Upper lobe of left lung (tissue), 6 donors: Measurements from ENCODE around the gene SYMPK. TPM values are rescaled to one million over a fixed set of nuclear protein-coding genes. Genes with fewer than 3 reads are reported as not detected.

Experiments
- ATAC-seq, 2 donors: fragments of 200-7000 bp; cut with Tn5 transposase; one replicate each; pipeline ENCODE4 v1.9.1; 2022; ENCODE audit warnings: mild to moderate bottlenecking in 2 of 2, moderate library complexity in 2 of 2; ENCODE audit not compliant: low FRiP score in 2 of 2
- DNase-seq, 2 donors: peaks; one replicate each; pipeline ENCODE4 v3.0.0-alpha.2; 2019 to 2020
- H3K27ac ChIP-seq, 4 donors: fragments of 200-600 bp; sonication (generic); one replicate each; pipeline ENCODE4 v1.5.1; 2016 to 2019
- H3K27me3 ChIP-seq, 4 donors: fragments of 200-600 bp; sonication (generic); one replicate each; pipeline ENCODE4 v1.5.1; 2017 to 2019
- H3K36me3 ChIP-seq, 4 donors: fragments of 200-600 bp; sonication (generic); one replicate each; pipeline ENCODE4 v1.5.1; 2016 to 2019
- H3K4me1 ChIP-seq, 4 donors: fragments of 200-600 bp; sonication (generic); one replicate each; pipeline ENCODE4 v1.5.1; 2018 to 2019
- H3K4me3 ChIP-seq, 4 donors: fragments of 200-600 bp; sonication (generic); one replicate each; pipeline ENCODE4 v1.5.1; 2017 to 2019; ENCODE audit warnings: mild to moderate bottlenecking in 2 of 4, moderate library complexity in 1 of 4
- H3K9me3 ChIP-seq, 4 donors: fragments of 200-600 bp; sonication (generic); one replicate each; pipeline ENCODE4 v1.5.1; 2018 to 2019
- EP300 ChIP-seq, 4 donors: sonication (generic); formaldehyde crosslinking; IDR thresholded peaks; one replicate each; pipeline ENCODE4 v1.5.1; 2017; ENCODE audit warnings: antibody characterized with exemption in 4 of 4, control low read depth in 2 of 4
- POLR2A ChIP-seq, 4 donors: fragments of 450-650 bp; IDR thresholded peaks; one replicate each; pipeline ENCODE4 v1.5.1; 2016 to 2017; ENCODE audit warnings: antibody characterized with exemption in 4 of 4, mild to moderate bottlenecking in 2 of 4
- POLR2AphosphoS5 ChIP-seq, 2 donors: sonication (generic); formaldehyde crosslinking; IDR thresholded peaks; one replicate each; pipeline ENCODE4 v1.5.1; 2017; ENCODE audit warnings: antibody characterized with exemption in 2 of 2
- WGBS, 2 donors: methylation state at CpG; one replicate each; pipeline ENCODE4 v1.1.5; 2017 to 2018; 5-methylcytosine and 5-hydroxymethylcytosine counted together
- total RNA-seq, 6 donors: library from RNA; depleted of rRNA in 4 of 6; stranded (reverse); fragments of >200 nt in 4 of 6; gene quantifications; one replicate each; pipeline versions ENCODE4 v1.1.0 to v1.2.1, GENCODE V29; 2016 to 2021
- TF ChIP-seq, protein P1 (sequence below), 6 experiments: fragments of 450-650 bp in 4 of 6; fragments of 200-600 bp in 2 of 6; sonication (generic) in 2 of 6; IDR thresholded peaks; one replicate each; pipeline ENCODE4 v1.5.1; 2016 to 2019; ENCODE audit warnings: antibody characterized with exemption in 6 of 6
- donor health status: DM: no; HTN: no; CAD: no; lungs with moderate emphysema.
- donor health status: DM: no; HTN: yes; CAD: no; lungs with severe emphysema.

The SYMPK gene
- total RNA-seq, 6 donors from 2014 or later, result 35.0 to 345 (median 76.0) TPM

DNA sequence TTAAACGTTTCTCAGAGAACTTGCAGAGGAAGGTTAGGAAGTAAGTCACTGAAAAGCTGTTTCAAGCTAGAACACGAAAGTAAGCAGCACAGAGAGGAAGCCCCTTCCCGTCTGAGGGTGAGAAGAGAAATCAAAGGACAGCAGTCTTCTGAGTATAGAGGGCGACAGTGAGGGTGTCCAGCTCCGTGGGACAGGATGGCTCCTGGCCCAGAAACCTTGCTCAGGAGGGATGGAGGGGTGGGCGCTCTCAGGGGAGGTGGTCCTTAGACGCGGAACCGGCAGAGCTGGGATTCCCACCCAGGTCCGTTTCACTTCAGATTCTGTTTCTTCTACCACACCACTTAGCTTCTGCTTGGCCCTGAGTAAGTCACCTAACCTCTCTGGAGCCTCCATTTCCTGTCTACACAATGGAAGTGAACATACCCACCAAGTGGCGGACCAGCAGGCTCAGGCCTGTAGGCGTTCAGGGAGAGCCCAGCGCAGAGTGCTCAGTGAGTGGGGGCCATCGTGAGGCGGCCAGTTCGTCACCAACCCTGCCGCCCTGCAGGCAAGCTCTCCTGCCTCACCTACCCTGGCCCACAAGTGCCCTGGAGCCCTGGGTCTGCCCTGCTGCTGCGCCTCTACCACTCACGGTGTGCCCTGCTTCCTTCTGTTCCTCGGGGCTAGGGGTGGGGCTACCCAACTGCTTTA is 42.4 kb downstream of the SYMPK start:
- peaks cover 0 to 12% (median 2%) of the 10 kb centered on the region in 4 donors for H3K4me1 ChIP-seq
- H3K27ac ChIP-seq, result no peak overlapping the region
- H3K27me3 ChIP-seq, result no peaks in the 10 kb centered on the region
- 79 to 84% methylated on average over 16 to 20 of the region's 20 CpGs for WGBS, 2 donors
- no peak for ATAC-seq
- H3K9me3 ChIP-seq, result no peaks in the 10 kb centered on the region
- peaks cover 5 to 69% (median 52%) of the 10 kb centered on the region in 4 donors for H3K36me3 ChIP-seq
- DNase-seq, result peak in 1 of 2 donors; percentile 55
- no peak overlapping the region for H3K4me3 ChIP-seq
- TF ChIP-seq POLR2AphosphoS5 (IDR thresholded peaks at IDR 0.05), result no peak
- no peak for TF ChIP-seq POLR2A (IDR thresholded peaks at IDR 0.05)
- TF ChIP-seq, protein P1, sequence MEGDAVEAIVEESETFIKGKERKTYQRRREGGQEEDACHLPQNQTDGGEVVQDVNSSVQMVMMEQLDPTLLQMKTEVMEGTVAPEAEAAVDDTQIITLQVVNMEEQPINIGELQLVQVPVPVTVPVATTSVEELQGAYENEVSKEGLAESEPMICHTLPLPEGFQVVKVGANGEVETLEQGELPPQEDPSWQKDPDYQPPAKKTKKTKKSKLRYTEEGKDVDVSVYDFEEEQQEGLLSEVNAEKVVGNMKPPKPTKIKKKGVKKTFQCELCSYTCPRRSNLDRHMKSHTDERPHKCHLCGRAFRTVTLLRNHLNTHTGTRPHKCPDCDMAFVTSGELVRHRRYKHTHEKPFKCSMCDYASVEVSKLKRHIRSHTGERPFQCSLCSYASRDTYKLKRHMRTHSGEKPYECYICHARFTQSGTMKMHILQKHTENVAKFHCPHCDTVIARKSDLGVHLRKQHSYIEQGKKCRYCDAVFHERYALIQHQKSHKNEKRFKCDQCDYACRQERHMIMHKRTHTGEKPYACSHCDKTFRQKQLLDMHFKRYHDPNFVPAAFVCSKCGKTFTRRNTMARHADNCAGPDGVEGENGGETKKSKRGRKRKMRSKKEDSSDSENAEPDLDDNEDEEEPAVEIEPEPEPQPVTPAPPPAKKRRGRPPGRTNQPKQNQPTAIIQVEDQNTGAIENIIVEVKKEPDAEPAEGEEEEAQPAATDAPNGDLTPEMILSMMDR (IDR thresholded peaks at IDR 0.05), result no peak
- TF ChIP-seq EP300 (IDR thresholded peaks at IDR 0.05), result no peak

- DNase-seq (peak in 1 of 2 donors; percentile 68), ATAC-seq (no peak)
- 91 to 95% methylated on average over 5 to 6 of the region's 6 CpGs for WGBS, 2 donors
- TF ChIP-seq POLR2A (IDR thresholded peaks at IDR 0.05) (no peak), EP300 (IDR thresholded peaks at IDR 0.05) (no peak), POLR2AphosphoS5 (IDR thresholded peaks at IDR 0.05) (no peak)
- TF ChIP-seq, protein P1 (IDR thresholded peaks at IDR 0.05), result no peak
- Histone ChIP-seq H3K27ac (no peak overlapping the region), H3K4me1 (peaks cover 0 to 16% (median 2%) of the 10 kb centered on the region in 4 donors), H3K9me3 (no peaks in the 10 kb centered on the region), H3K36me3 (peaks cover under 1 to 61% (median 44%) of the 10 kb centered on the region in 4 donors), H3K4me3 (no peak overlapping the region), H3K27me3 (no peaks in the 10 kb centered on the region)
Observed at GRCh38 chr19:45819769-45820168, 43.2 kb downstream of the SYMPK start.

DNA sequence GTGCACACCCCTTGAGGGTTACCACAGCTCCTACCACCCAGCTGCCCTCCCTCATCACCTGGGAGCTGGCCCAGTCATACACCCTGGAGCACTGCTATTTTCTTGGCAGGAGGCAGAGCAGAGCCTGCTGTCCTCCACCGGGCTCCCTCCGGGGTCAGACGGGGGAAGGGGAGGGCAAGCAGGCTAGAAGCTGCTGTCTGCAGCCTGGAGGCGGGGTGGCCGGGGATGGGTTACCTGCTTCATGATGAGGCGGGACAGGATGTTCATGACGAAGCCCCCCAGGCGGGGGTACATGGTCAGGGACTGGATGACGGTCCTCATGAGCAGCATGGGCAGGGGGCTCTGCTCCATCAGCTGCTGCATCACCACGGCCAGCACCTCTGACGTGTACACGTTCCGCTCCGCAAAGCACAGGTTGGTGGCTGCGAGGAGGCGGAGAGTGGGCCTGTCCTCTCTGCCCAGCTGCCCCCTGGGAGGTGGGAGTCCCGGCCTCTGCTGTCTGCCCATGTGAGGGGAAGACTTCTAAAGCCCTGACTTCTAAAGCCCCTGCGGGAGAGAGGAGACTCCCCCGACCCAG is 45.1 kb downstream of the SYMPK start:
- H3K4me3 ChIP-seq, result no peak overlapping the region
- H3K9me3 ChIP-seq, result no peaks in the 10 kb centered on the region
- DNase-seq, result peak in 1 of 2 donors; percentile 51
- H3K27me3 ChIP-seq, result no peaks in the 10 kb centered on the region
- peaks cover 0 to 16% (median 2%) of the 10 kb centered on the region in 4 donors for H3K4me1 ChIP-seq
- no peak overlapping the region for H3K27ac ChIP-seq
- WGBS, 2 donors, result 88 to 90% methylated on average over 15 to 19 of the region's 19 CpGs
- peaks cover 0 to 41% (median 27%) of the 10 kb centered on the region in 4 donors for H3K36me3 ChIP-seq
- TF ChIP-seq POLR2A (IDR thresholded peaks at IDR 0.05) (no peak), EP300 (IDR thresholded peaks at IDR 0.05) (no peak), POLR2AphosphoS5 (IDR thresholded peaks at IDR 0.05) (no peak)
- TF ChIP-seq, protein P1 (IDR thresholded peaks at IDR 0.05), result no peak
- ATAC-seq, result no peak

DNA sequence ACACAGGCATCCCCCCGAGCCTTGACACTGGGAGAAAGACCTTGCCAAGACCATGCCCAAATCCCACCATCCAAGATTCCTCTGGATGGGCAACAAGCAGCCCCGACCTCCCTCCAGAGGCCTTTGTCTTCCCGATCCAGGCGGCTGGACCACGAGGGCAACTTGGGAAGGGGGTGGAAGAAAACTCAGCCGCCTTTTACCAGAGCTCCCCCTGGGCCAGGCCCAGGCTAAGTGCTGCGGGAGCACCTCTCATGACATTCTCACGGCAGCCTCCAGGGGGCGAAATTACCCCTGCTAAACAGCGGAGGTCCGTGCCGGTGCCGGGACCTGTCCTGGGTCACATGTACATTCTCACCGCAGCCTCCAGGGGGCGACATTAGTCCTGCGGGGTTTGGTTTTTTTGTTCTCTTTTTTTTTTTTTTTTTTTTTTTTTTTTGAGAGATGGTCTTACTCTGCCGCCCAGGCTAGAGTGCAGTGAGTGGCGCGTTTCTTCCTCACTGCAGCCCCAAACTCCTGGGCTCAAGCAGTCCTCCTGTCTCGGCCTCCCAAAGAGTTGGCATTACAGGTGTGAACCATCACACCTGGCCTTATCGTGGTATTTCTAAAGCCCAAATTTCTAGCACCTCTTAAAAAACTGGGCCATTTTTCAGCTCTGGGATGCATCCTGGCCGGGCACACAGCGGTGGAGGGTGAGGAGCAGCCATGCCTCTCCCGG is 45.8 kb downstream of the SYMPK start:
- Histone ChIP-seq H3K9me3 (no peaks in the 10 kb centered on the region), H3K27me3 (no peaks in the 10 kb centered on the region), H3K36me3 (peaks cover 0 to 35% (median 21%) of the 10 kb centered on the region in 4 donors), H3K4me1 (peaks cover 0 to 16% (median 2%) of the 10 kb centered on the region in 4 donors), H3K27ac (no peak overlapping the region), H3K4me3 (no peak overlapping the region)
- TF ChIP-seq, protein P1 (IDR thresholded peaks at IDR 0.05), result peak; percentile 94 to 97 (median 96)
- TF ChIP-seq POLR2A (IDR thresholded peaks at IDR 0.05) (no peak), POLR2AphosphoS5 (IDR thresholded peaks at IDR 0.05) (peak in 1 of 2 donors; percentile 13)
- DNase-seq (peak; percentile 64 to 96), ATAC-seq (peak; percentile 94 to 95)
- 17 to 22% methylated on average over 23 of the region's 24 CpGs for WGBS, 2 donors
